Kidney (tissue), 14 donors: ENCODE data around the gene MANBA. TPM values are rescaled to one million over a fixed set of nuclear protein-coding genes. Genes with fewer than 3 reads are reported as not detected.

ENCODE experiments used
- DNase-seq, 5 donors: peaks; one replicate each; pipeline ENCODE4 v3.0.0-alpha.2; 2013 to 2020
- FAIRE-seq: peaks from 2 replicates; lab custom pipeline; 2012; peaks lifted over from hg19 to GRCh38; lab: Jason Lieb, UNC
- H3K27ac ChIP-seq, 2 donors: one replicate each; pipeline ENCODE4 v1.7.0; 2013; ENCODE audit warnings: low read depth in 2 of 2, low read length in 2 of 2, inconsistent platforms in 1 of 2
- H3K27me3 ChIP-seq: one replicate; pipeline ENCODE4 v1.7.1; 2013; ENCODE audit warnings: low read length, inconsistent platforms; ENCODE audit not compliant: control insufficient read depth, insufficient read depth
- H3K36me3 ChIP-seq, 3 donors: one replicate each; pipeline versions ENCODE4 v1.7.0 to v1.7.1; 2013; ENCODE audit warnings: low read length in 3 of 3, control low read depth in 1 of 3, inconsistent platforms in 1 of 3; ENCODE audit not compliant: insufficient read depth in 3 of 3, control insufficient read depth in 2 of 3
- H3K4me1 ChIP-seq, 3 donors: one replicate each; pipeline versions ENCODE4 v1.7.0 to v1.7.1; 2013; ENCODE audit warnings: low read length in 3 of 3, inconsistent platforms in 1 of 3, low read depth in 1 of 3; ENCODE audit not compliant: control insufficient read depth in 2 of 3, insufficient read depth in 2 of 3
- H3K4me3 ChIP-seq, 3 donors: one replicate each; pipeline versions ENCODE4 v1.7.0 to v1.8.1; 2013; ENCODE audit warnings: low read length in 3 of 3, control low read depth in 1 of 3, inconsistent platforms in 1 of 3
- H3K9ac ChIP-seq, 3 donors: one replicate each; pipeline versions ENCODE4 v1.7.0 to v1.7.1; 2013; ENCODE audit warnings: low read length in 3 of 3, control low read depth in 1 of 3, inconsistent platforms in 1 of 3
- H3K9me3 ChIP-seq, 3 donors: one replicate each; pipeline versions ENCODE4 v1.7.0 to v1.7.1; 2013; ENCODE audit warnings: low read length in 3 of 3, control low read depth in 1 of 3, inconsistent platforms in 1 of 3; ENCODE audit not compliant: control insufficient read depth in 2 of 3, insufficient read depth in 1 of 3
- intact Hi-C: fragments of 100-400 bp; cut with DNase I; formaldehyde crosslinking; loops from one replicate; pipeline ENCODE4 v1.11.1; 2022
- polyA plus RNA-seq: library from polyadenylated mRNA; stranded (reverse); fragments of 350-450 nt; fragmentation: Illumina TruSeq; extraction: RNeasy Lipid Tissue Mini Kit (QIAGEN cat#74804); gene quantifications from one replicate; pipeline ENCODE4 v1.2.3, GENCODE V29; 2014; ENCODE audit warnings: low read depth, low replicate concordance; ENCODE audit not compliant: insufficient read depth
- total RNA-seq: library from RNA; stranded (reverse); fragmentation: NEBNext Ultra II Directional; extraction: Animal tissue kit (Norgen Biotek cat#: 25700); gene quantifications from one replicate; pipeline ENCODE4 v1.2.1, GENCODE V29; 2021
- TF ChIP-seq, protein P1 (sequence below): IDR thresholded peaks from 3 replicates; pipeline ENCODE4 v1.5.1; 2012; ENCODE audit warnings: mild to moderate bottlenecking, moderate library complexity, borderline replicate concordance; ENCODE audit not compliant: insufficient read depth; ENCODE audit errors: extremely low read depth
- donor health status: control.
- donor health status: control.
- donor health status: control.
- donor health status: control.
- donor health status: control.
- donor health status: DM: yes; HTN: yes; CAD: no.
- donor health status: Normal renal cell carcinoma (clear cell type).

MANBA gene
- total and polyA plus RNA-seq, 2 donors from 2014 or later, result 19.0 to 28.0 TPM

DNA sequence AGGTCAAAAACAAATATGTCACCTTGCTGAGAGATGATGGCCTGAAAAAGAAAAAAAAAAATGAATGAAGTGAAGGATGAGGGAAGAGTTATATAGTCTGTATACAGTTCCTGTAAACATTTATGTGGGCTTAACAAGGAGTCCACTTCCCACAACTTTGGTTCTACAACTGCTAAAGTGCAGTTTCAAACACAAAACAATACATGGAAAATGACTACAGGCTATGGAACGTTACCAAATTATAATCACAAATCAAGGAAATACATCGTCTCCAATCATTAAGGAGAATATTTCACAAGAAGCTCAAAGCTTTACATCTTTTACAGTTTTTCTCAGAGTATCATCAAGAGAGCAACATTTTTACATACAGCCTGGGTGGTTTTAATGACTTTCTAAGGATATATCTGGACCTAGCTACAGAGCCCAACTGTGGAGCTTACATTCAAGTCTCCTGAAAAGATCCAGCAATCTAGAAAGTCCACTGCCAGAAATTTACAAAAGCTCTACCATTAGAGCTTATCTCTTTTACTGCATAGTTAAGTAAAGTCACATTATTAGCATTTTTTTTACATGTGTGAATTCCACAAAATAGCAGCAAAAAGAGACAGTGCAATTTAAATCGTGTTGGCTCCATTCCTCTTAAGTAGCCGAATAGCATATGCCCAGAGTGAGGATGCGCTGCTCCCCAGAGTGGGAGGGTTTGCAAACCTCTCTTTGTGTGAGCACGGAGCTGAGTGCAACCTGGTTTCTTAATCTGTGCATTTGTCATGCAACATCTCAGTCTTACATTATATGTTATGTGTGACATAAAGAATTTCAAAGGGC, 128.3 kb downstream of the MANBA start:
- H3K9ac ChIP-seq, result no peak overlapping the region
- DNase-seq, result no peak
- H3K9me3 ChIP-seq, result no peaks in the 10 kb centered on the region
- no peak overlapping the region for H3K4me3 ChIP-seq
- no peak overlapping the region for H3K27ac ChIP-seq
- no peaks in the 10 kb centered on the region for H3K4me1 ChIP-seq
- intact Hi-C loops, result no loop called here
- no peak for FAIRE-seq
- TF ChIP-seq, protein P1, sequence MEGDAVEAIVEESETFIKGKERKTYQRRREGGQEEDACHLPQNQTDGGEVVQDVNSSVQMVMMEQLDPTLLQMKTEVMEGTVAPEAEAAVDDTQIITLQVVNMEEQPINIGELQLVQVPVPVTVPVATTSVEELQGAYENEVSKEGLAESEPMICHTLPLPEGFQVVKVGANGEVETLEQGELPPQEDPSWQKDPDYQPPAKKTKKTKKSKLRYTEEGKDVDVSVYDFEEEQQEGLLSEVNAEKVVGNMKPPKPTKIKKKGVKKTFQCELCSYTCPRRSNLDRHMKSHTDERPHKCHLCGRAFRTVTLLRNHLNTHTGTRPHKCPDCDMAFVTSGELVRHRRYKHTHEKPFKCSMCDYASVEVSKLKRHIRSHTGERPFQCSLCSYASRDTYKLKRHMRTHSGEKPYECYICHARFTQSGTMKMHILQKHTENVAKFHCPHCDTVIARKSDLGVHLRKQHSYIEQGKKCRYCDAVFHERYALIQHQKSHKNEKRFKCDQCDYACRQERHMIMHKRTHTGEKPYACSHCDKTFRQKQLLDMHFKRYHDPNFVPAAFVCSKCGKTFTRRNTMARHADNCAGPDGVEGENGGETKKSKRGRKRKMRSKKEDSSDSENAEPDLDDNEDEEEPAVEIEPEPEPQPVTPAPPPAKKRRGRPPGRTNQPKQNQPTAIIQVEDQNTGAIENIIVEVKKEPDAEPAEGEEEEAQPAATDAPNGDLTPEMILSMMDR, result no peak
- H3K36me3 ChIP-seq, result peaks cover 0 to 6% (median 3%) of the 10 kb centered on the region in 3 donors
- no peaks in the 10 kb centered on the region for H3K27me3 ChIP-seq

GRCh38 chr4:102631616-102632015, 129.2 kb downstream of the MANBA start:
- H3K9me3 ChIP-seq, result no peaks in the 10 kb centered on the region
- DNase-seq (no peak), FAIRE-seq (no peak)
- no peaks in the 10 kb centered on the region for H3K4me1 ChIP-seq
- TF ChIP-seq, protein P1, result no peak
- H3K9ac ChIP-seq, result no peak overlapping the region
- H3K27ac ChIP-seq, result no peak overlapping the region
- H3K36me3 ChIP-seq, result peaks cover 0 to 5% (median 3%) of the 10 kb centered on the region in 3 donors
- H3K4me3 ChIP-seq, result no peak overlapping the region
- no peaks in the 10 kb centered on the region for H3K27me3 ChIP-seq
- intact Hi-C loops, result no loop called here

DNA sequence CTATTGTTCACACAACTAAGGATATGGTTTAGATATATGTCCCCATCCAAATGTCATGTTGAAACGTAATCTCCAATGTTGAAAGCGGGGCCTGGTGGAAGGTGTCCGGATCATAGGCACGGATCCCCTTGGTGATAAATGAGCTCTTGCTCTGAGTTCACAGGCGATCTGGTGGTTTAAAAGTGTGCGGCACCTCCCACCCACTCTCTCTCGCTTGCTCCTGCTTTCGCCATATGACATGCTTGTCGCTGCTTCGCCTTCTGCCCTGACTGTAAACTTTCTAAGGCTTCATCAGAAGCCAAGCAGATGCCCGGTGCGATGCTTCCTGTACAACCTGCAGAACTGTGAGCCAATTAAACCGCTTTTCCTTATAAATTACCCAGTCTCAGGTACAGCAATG, 131.1 kb downstream of the MANBA start:
- intact Hi-C loops, result loop anchor here (10.0 kb wide), 1 partner anchor 185 kb away; no protein-coding TSS in a partner anchor
- H3K27ac ChIP-seq, result no peak overlapping the region
- peaks cover 0 to 3% (median 0%) of the 10 kb centered on the region in 3 donors for H3K36me3 ChIP-seq
- no peak overlapping the region for H3K4me3 ChIP-seq
- no peaks in the 10 kb centered on the region for H3K4me1 ChIP-seq
- no peaks in the 10 kb centered on the region for H3K9me3 ChIP-seq
- no peaks in the 10 kb centered on the region for H3K27me3 ChIP-seq
- DNase-seq, result peak in 3 of 5 donors; percentile 24 to 53 (median 35)
- TF ChIP-seq, protein P1, result no peak
- no peak overlapping the region for H3K9ac ChIP-seq
- FAIRE-seq, result no peak
